Activated gamma-delta T cell treated with anti-CD3 and anti-CD28 coated beads, Interleukin-2, amount 50 U/mL, for 16 hours (primary cell): ENCODE results near the gene PLXNB1.

Experiments used
- DNase-seq: peaks from one replicate; pipeline ENCODE4 v3.0.0-alpha.2; 2020; ENCODE audit warnings: low read depth

Gene PLXNB1

DNA sequence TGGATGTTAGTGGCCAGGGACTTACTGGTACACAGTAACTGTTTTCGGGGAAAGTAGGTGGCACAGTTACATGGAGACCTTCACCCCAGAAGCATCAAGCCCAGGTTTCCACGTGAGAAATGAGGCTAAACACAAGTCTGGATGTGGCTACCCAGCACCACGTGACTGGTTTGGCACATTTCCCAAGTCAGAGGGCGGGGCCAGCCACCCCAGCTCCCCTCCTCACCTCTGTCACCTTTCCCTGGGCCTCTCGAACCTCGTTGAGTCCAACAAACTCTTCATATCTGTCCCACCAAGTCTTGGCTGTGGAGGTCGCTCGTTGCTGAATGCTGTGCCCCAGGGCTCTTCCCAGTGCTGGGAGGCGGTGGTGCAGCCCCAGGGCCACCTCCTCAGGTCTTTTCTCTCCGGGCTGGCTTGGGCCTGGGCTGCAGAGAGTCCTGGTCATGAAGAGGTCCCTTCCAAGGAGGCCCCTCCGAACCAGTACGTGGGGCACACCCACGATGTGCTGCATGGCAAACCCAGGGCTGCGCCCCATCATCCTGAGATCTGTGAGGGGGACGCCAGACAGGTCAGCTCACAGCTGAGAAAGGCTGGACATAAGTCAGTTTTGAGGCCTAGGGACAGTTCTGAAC, 4.8 kb upstream of the PLXNB1 start:
- no peak for DNase-seq

DNA sequence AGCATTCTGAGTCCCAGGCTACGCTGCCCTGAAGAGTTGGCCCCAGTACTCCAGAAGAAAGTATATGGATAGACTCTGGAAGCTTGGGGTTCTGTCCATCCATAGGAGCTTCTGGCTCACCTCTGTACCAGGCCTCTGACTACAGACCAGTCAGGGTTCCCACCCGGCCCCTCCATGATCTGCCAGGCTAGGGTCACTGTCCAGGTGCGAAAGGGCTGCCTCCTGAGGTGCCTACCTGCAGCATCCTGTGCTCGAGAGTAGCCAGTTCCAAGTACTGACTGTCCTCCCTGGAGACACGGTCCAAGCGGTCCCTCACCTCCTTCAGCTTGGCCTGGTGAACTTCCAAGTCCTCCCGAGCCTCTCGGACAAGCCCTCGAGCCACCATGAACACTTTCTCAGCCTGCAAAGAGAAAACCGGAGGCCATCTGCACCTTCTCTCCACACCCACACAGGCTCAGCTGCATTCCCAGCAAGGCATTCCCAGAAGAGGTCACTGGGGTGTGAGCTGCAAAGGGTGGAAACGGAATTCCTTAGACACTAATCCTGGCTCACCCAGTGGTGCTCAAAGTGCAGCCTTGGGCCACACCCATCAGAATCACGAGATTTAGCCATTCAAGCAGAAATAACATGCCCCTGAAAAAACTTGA, 3.7 kb upstream of the PLXNB1 start:
- DNase-seq: no peak

- DNase-seq: no peak
Measured at GRCh38 chr3:48432411-48433371, 2.8 kb upstream of the PLXNB1 start.

GRCh38 chr3:48431224-48432029, 1.5 kb upstream of the PLXNB1 start:
- DNase-seq: no peak

GRCh38 chr3:48430708-48431101, 819 bp upstream of the PLXNB1 start:
- no peak for DNase-seq

DNA sequence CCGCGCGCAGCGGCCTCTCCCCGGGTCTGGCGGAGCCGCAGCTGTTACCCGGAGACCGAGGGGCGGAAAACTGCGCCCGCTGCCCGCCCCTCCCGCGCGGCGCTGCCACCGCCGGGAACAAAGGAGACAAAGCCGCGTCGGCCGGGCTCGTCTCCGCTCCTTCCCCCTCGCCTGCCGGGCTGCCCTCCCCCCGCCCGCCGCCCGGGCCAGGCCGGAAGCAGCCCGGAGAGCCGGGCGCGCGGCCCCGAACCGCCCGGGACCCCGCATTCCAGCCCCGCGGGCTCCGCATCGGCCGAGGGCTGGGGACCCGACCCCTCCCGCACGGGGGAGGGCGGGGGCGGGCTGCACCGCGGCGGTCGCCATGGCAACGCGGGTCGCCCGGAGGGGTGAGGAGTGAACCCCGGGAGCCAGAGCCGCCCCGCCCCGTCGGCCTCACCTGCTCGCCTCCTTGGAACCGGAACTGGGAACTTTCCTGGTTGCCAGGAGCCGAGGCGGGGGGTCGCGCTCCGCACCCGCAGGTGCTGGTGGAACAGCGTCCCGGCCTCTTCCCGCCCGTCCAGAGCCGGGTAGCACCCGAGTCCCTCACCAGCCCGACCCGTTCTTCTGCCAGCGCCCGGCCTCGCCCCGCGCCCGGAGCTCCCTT, 448 bp downstream of the PLXNB1 start:
- DNase-seq: peak; percentile 28

GRCh38 chr3:48428572-48429316, 1.1 kb downstream of the PLXNB1 start:
- DNase-seq: no peak

DNA sequence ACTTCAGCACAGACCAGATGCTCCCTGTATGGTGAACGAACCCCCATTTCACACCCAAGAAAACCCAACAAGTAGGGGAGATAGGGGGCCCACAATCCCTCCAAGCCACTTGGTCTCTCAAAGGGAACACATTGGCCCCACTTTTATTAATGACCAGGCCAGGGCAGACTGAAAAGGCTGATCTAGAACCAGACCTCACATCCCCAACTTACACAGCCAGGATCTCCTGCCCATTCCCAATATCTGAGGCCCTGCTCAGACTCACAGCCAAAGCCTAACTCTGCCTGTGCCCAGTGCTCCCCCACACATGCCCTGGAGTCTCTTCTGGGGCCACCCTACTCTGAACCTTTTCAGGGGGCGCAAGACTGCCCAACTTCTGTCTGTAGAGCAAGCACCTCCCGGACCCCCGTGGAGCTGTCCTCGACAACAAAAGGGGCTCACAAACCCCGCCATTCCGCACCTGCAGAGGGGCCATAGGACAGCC, 1.8 kb downstream of the PLXNB1 start:
- DNase-seq: no peak

GRCh38 chr3:48427630-48427962, 2.3 kb downstream of the PLXNB1 start:
- no peak for DNase-seq

- no peak for DNase-seq
Measured at GRCh38 chr3:48426944-48427629, 2.8 kb downstream of the PLXNB1 start.

GRCh38 chr3:48426401-48426909, 3.4 kb downstream of the PLXNB1 start:
- DNase-seq: no peak

DNA sequence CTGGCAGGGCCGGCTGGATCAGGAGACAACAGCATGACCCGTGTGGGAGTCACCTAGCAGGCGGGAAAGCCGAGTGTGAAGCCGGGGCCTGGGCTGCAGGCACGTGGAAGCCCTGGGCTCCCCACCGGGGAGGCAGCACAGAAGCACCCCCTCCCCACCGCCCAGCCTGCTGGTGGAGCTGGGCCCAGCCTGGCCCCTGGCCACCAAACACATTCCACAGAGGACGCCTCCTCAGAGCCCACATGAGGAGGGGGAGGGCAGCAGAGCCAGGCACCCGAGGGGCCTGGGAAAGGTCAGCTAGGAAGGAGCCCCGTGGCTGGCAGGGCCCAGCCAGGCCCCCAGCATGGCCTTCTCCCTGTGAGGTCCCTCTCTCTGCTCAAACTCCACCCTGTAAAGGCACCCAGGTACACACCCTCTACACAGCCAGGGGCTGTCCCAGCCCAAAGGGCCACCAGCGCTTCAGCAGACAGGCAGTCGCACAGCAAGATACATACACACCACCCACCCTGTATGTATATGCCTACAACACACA, 4.5 kb downstream of the PLXNB1 start:
- no peak for DNase-seq

DNA sequence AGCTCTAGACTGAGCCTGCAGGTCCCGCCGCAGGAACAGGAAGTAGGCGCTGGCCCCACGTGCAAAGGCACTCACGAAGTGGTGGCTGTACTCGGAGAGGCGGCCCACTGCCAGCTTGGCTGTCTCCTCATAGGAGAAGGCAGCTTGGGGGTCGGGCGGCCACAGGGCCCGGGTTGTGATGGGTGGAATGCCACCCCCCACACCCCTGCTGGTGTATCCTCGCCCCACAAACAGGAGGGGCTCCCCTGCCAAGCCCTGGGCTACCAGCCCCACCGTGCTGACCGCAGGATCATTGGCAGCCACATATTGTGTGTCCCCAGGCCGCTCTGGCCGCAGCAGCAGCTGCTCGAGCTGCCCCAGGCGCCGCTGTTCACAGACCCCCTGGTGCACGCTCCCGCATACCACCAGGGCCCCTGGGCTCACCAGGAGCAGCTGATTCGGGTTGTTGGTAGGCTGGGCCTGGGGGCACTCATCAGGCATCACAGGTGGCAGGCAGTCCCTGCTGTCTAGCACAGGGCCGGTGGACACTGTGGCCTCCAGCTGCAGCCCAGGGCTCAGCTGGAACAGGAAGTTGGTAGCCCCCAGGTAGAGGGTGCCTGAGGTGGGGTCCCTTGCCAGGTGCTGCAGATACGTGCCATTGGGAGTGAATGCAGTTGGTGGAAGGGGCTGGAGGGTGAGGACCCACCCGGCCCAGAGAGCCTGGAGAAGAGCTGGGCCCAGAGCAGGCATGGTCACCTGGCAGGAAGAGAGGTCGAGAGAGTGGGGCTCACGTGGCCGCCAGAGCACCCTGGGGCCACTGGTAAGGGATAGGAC, 5.8 kb downstream of the PLXNB1 start:
- no peak for DNase-seq

GRCh38 chr3:48423241-48423882, 6.5 kb downstream of the PLXNB1 start:
- DNase-seq: no peak

DNA sequence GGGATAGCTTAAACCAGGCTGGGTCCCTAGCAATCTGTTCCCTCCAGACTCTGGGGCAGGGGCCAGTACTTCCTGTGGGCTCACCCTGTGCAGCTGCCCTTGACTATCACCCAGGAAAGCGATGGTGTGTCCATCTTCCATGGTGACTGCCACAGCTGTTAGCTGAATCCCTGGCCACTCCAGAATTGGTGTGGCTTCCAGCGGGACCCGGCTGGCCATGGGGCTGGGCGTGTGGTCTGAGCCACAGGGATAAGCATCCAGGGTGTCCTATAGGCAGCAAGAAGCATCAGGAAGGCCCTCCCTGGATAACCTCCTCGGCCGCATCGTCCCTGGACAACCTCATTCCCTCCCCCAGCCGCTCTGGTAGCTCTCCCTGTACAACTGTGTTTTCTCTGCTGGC, 7.2 kb downstream of the PLXNB1 start:
- no peak for DNase-seq

- no peak for DNase-seq
Measured at GRCh38 chr3:48422272-48422671, 7.6 kb downstream of the PLXNB1 start.

GRCh38 chr3:48420561-48420960, 9.3 kb downstream of the PLXNB1 start:
- DNase-seq: no peak

- no peak for DNase-seq
Measured at GRCh38 chr3:48419597-48419996, 10.3 kb downstream of the PLXNB1 start.
